Liver (tissue), 9 donors: ENCODE data around the gene KLHDC9. TPM values are rescaled to one million over a fixed set of nuclear protein-coding genes. Genes with fewer than 3 reads are reported as not detected.

Experiments used
- DNase-seq: peaks from one replicate; pipeline ENCODE4 v3.0.0-alpha.2; 2017; ENCODE audit warnings: low spot score
- H3K27ac ChIP-seq, 2 donors: one replicate each; pipeline ENCODE4 v1.7.0; 2013; ENCODE audit warnings: inconsistent platforms in 2 of 2, low read length in 2 of 2, control low read depth in 1 of 2, low read depth in 1 of 2, mild to moderate bottlenecking in 1 of 2
- H3K27me3 ChIP-seq, 4 donors: one replicate each; pipeline versions ENCODE4 v1.6.1 to v1.7.0; 2013; ENCODE audit warnings: low read length in 3 of 4, inconsistent platforms in 1 of 4, mild to moderate bottlenecking in 1 of 4, moderate library complexity in 1 of 4; ENCODE audit not compliant: control insufficient read depth in 4 of 4, insufficient read depth in 4 of 4
- H3K36me3 ChIP-seq, 4 donors: one replicate each; pipeline versions ENCODE4 v1.6.1 to v1.7.0; 2013; ENCODE audit warnings: low read length in 3 of 4, mild to moderate bottlenecking in 3 of 4, low read depth in 1 of 4, moderate library complexity in 1 of 4; ENCODE audit not compliant: control insufficient read depth in 4 of 4, insufficient read depth in 3 of 4
- H3K4me1 ChIP-seq, 4 donors: one replicate each; pipeline versions ENCODE4 v1.6.1 to v1.7.0; 2013; ENCODE audit warnings: low read length in 3 of 4, mild to moderate bottlenecking in 3 of 4, moderate library complexity in 1 of 4; ENCODE audit not compliant: control insufficient read depth in 4 of 4, insufficient read depth in 4 of 4
- H3K4me3 ChIP-seq, 3 donors: one replicate each; pipeline versions ENCODE4 v1.6.1 to v1.7.0; 2013; ENCODE audit warnings: low read length in 3 of 3, control low read depth in 1 of 3, low read depth in 1 of 3, mild to moderate bottlenecking in 1 of 3
- H3K9ac ChIP-seq, 2 donors: one replicate each; pipeline ENCODE4 v1.7.0; 2013; ENCODE audit warnings: low read length in 2 of 2, mild to moderate bottlenecking in 2 of 2, moderate library complexity in 2 of 2, control low read depth in 1 of 2, low read depth in 1 of 2
- H3K9me3 ChIP-seq, 4 donors: one replicate each; pipeline versions ENCODE4 v1.6.1 to v1.7.0; 2013; ENCODE audit warnings: low read length in 3 of 4; ENCODE audit not compliant: control insufficient read depth in 4 of 4
- CTCF ChIP-seq: fragments of 150-350 bp; IDR thresholded peaks from 2 replicates; pipeline ENCODE4 v1.5.1; 2017; ENCODE audit warnings: improper control_type of control experiment, low read depth, low read length; ENCODE audit not compliant: missing input control
- EGR1 ChIP-seq, 2 donors: IDR thresholded peaks; 2 replicates each; pipeline ENCODE4 v1.6.1; 2016 to 2018; ENCODE audit warnings: antibody characterized with exemption in 2 of 2, low read depth in 2 of 2
- FOXA1 ChIP-seq: IDR thresholded peaks from 2 replicates; pipeline ENCODE4 v1.6.1; 2016; ENCODE audit warnings: antibody characterized with exemption
- FOXA2 ChIP-seq: IDR thresholded peaks from 2 replicates; pipeline ENCODE4 v1.6.1; 2016; ENCODE audit warnings: antibody characterized with exemption
- GABPA ChIP-seq, 2 donors: IDR thresholded peaks in 1 of 2; conservative IDR thresholded peaks in 1 of 2; 2 replicates each; pipeline ENCODE4 v1.6.1; 2016; ENCODE audit warnings: antibody characterized with exemption in 2 of 2, mild to moderate bottlenecking in 1 of 2, moderate library complexity in 1 of 2
- NR2F2 ChIP-seq: IDR thresholded peaks from 2 replicates; pipeline ENCODE4 v1.6.1; 2016; ENCODE audit warnings: antibody characterized with exemption
- RAD21 ChIP-seq, 2 donors: IDR thresholded peaks; 2 replicates each; pipeline ENCODE4 v1.6.1; 2016; ENCODE audit warnings: antibody characterized with exemption in 2 of 2, mild to moderate bottlenecking in 2 of 2
- TAF1 ChIP-seq: conservative IDR thresholded peaks from 2 replicates; pipeline ENCODE4 v1.6.1; 2016; ENCODE audit warnings: antibody characterized with exemption, mild to moderate bottlenecking
- YY1 ChIP-seq: IDR thresholded peaks from 2 replicates; pipeline ENCODE4 v1.6.1; 2016; ENCODE audit warnings: antibody characterized with exemption, mild to moderate bottlenecking
- WGBS: extraction: QIAGEN DNeasy Blood & Tissue Kit; methylation state at CpG from one replicate; pipeline ENCODE4 v1.1.7; 2013; 5-methylcytosine and 5-hydroxymethylcytosine counted together
- polyA plus RNA-seq, 2 donors: library from polyadenylated mRNA; stranded (reverse) in 1 of 2; unstranded in 1 of 2; fragments of 200-250 nt in 1 of 2; fragments of >200 nt in 1 of 2; fragmentation: Nextera tagmentation in 1 of 2; extraction: Ambion mirVana in 1 of 2; gene quantifications; one replicate each; pipeline versions ENCODE4 v1.2.1 to v1.2.3, GENCODE V29; 2013 to 2015
- total RNA-seq, 2 donors: library from RNA; depleted of rRNA; stranded (reverse); fragments of >200 nt; gene quantifications; one replicate each; pipeline ENCODE4 v1.2.3, GENCODE V29; 2014
- TF ChIP-seq, protein P1 (sequence below): IDR thresholded peaks from 2 replicates; pipeline ENCODE4 v1.6.1; 2016; ENCODE audit warnings: antibody characterized with exemption
- TF ChIP-seq, protein P2 (sequence below): IDR thresholded peaks from 2 replicates; pipeline ENCODE4 v1.6.1; 2016; ENCODE audit warnings: antibody characterized with exemption
- TF ChIP-seq, protein P3 (sequence below): IDR thresholded peaks from 2 replicates; pipeline ENCODE4 v1.6.1; 2016; ENCODE audit warnings: antibody characterized with exemption, mild to moderate bottlenecking
- donor health status: healthy.
- donor health status: healthy.
- donor health status: healthy.
- donor health status: healthy.
- donor health status: healthy.

Gene KLHDC9
- total and polyA plus RNA-seq, 4 donors: 1.9 to 3.3 (median 2.6) TPM

DNA sequence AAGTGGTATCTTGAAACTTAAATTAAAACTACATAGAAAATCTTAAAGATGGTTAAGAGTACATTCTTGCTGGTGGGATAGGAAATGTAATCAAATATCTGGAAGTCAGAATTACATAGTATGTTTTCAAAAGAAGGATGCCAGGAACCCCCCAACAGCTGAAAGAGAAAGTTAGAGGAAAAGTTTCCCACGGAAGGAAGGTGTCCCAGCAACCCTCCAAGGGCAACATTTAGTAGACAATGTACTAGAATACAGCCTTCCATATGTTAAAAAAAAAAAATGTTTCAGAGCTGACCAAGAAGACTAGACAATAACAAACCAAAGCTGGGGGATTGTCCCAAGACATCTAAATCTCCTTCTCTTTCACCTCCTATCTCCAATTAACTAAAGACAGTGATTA lies 32.1 kb downstream of the KLHDC9 start:
- H3K9me3 ChIP-seq: no peaks in the 10 kb centered on the region
- 75% methylated on average over 1 of the region's 1 CpG for WGBS
- no peak overlapping the region for H3K4me3 ChIP-seq
- H3K27ac ChIP-seq: no peak overlapping the region
- TF ChIP-seq, protein P1, sequence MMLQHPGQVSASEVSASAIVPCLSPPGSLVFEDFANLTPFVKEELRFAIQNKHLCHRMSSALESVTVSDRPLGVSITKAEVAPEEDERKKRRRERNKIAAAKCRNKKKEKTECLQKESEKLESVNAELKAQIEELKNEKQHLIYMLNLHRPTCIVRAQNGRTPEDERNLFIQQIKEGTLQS: no peak
- TF ChIP-seq TAF1: no peak
- TF ChIP-seq, protein P2, sequence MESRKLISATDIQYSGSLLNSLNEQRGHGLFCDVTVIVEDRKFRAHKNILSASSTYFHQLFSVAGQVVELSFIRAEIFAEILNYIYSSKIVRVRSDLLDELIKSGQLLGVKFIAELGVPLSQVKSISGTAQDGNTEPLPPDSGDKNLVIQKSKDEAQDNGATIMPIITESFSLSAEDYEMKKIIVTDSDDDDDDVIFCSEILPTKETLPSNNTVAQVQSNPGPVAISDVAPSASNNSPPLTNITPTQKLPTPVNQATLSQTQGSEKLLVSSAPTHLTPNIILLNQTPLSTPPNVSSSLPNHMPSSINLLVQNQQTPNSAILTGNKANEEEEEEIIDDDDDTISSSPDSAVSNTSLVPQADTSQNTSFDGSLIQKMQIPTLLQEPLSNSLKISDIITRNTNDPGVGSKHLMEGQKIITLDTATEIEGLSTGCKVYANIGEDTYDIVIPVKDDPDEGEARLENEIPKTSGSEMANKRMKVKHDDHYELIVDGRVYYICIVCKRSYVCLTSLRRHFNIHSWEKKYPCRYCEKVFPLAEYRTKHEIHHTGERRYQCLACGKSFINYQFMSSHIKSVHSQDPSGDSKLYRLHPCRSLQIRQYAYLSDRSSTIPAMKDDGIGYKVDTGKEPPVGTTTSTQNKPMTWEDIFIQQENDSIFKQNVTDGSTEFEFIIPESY: no peak
- no peak for TF ChIP-seq FOXA2
- no peak for TF ChIP-seq GABPA (IDR thresholded peaks at IDR 0.05 in 1 of 2, conservative IDR thresholded peaks at IDR 0.05 in 1 of 2)
- DNase-seq: no peak
- H3K27me3 ChIP-seq: no peaks in the 10 kb centered on the region
- peaks cover 2 to 24% (median 15%) of the 10 kb centered on the region in 4 donors for H3K36me3 ChIP-seq
- peaks cover 0 to 21% (median 14%) of the 10 kb centered on the region in 4 donors for H3K4me1 ChIP-seq
- H3K9ac ChIP-seq: no peak overlapping the region

DNA sequence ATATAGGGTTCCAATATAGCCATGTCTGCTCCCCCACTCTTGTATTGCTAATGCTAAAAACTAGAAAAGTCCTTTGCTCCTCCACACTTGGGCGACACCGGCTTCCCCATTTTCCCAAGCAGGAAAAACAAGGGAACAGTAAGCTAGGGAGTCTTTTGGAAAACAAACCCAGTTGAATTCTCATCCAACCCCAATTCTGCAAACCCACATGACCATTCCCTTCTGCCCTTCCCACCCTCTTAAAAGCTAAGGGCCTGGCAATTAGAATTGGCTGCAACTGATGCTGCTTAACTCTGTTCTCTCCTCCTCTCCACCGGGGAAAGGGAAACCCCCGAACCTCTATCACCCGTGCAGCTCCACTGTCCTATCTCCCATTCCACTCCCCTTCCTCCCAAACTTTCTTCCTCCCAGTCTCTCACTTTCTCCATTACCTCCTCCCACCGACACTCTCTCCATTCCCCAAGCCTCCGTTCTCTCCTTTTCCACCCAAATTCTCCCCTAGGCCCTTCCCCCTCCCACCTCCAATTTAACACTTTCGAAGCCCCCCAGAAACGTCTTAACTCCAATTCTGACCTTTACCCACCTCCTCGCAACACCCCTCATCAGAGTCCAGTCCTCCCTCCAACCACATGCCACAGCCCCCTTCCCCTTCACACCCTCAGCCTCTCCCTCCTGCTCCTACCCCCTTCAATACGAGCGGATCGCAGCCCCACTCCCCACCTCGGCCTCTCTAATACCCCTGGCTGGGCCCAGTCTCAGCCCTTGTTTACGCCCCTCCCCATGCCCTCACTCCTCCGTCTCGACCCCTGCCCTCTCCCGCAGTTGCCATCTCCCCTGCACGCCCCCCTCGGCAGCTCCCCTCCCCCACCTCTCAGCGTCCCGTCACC lies 33.6 kb downstream of the KLHDC9 start:
- H3K9ac ChIP-seq: peak overlapping the region; percentile 40 to 89
- no peak for DNase-seq
- peaks cover 0 to 21% (median 15%) of the 10 kb centered on the region in 4 donors for H3K4me1 ChIP-seq
- WGBS: 7% methylated on average over 22 of the region's 22 CpGs
- peak overlapping the region; percentile 92 to 99 for H3K27ac ChIP-seq
- H3K27me3 ChIP-seq: no peaks in the 10 kb centered on the region
- TF ChIP-seq EGR1 (IDR thresholded peaks at IDR 0.05; ENCODE audit: low read depth in 2 of 2) (no peak), RAD21 (IDR thresholded peaks at IDR 0.05) (no peak), NR2F2 (no peak), YY1 (no peak), FOXA1 (no peak), CTCF (no peak)
- TF ChIP-seq, protein P3, sequence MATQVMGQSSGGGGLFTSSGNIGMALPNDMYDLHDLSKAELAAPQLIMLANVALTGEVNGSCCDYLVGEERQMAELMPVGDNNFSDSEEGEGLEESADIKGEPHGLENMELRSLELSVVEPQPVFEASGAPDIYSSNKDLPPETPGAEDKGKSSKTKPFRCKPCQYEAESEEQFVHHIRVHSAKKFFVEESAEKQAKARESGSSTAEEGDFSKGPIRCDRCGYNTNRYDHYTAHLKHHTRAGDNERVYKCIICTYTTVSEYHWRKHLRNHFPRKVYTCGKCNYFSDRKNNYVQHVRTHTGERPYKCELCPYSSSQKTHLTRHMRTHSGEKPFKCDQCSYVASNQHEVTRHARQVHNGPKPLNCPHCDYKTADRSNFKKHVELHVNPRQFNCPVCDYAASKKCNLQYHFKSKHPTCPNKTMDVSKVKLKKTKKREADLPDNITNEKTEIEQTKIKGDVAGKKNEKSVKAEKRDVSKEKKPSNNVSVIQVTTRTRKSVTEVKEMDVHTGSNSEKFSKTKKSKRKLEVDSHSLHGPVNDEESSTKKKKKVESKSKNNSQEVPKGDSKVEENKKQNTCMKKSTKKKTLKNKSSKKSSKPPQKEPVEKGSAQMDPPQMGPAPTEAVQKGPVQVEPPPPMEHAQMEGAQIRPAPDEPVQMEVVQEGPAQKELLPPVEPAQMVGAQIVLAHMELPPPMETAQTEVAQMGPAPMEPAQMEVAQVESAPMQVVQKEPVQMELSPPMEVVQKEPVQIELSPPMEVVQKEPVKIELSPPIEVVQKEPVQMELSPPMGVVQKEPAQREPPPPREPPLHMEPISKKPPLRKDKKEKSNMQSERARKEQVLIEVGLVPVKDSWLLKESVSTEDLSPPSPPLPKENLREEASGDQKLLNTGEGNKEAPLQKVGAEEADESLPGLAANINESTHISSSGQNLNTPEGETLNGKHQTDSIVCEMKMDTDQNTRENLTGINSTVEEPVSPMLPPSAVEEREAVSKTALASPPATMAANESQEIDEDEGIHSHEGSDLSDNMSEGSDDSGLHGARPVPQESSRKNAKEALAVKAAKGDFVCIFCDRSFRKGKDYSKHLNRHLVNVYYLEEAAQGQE: no peak
- H3K36me3 ChIP-seq: peaks cover 0 to 18% (median 12%) of the 10 kb centered on the region in 4 donors
- H3K4me3 ChIP-seq: peak overlapping the region; percentile 72 to 92 (median 88)
- no peaks in the 10 kb centered on the region for H3K9me3 ChIP-seq
